Stimulated activated CD4-positive, alpha-beta T cell treated with anti-CD3 and anti-CD28 coated beads, TNF-alpha, amount 100 ng/mL, for 1 hour (primary cell): ENCODE measurements around the gene RPS19.
A peak's percentile ranks its signal among the peaks of the same experiment; 100 is the strongest.
"Not testable (repeated sequence)": the region's sequence is repeated elsewhere in the genome, so short reads cannot be mapped to it uniquely, and the experiment has no call there.

Source experiments
- DNase-seq, 3 donors: peaks; one replicate each; pipeline ENCODE4 v3.0.0-alpha.2; 2020; ENCODE audit warnings: low read depth in 3 of 3, low spot score in 1 of 3

RPS19 gene

DNA sequence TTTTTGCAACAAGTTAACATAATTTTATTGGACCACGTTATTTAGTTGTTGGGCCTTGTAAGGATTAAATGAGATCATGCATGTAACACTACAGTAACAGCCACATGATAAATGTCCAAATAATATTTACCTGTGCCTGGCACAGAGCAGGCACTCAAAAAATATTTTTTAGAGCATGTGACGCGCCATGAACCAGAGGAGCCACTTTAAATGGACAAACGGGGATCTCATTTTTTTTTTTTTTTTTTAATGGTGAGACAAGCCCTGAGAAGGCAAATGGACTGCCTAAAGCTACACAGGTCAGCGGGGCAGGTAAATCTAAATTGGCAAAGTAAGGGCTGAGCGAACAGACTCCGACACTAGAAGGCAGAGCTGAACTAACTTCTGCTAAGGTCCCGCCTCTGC, 840 bp upstream of the RPS19 start:
- no peak for DNase-seq

DNA sequence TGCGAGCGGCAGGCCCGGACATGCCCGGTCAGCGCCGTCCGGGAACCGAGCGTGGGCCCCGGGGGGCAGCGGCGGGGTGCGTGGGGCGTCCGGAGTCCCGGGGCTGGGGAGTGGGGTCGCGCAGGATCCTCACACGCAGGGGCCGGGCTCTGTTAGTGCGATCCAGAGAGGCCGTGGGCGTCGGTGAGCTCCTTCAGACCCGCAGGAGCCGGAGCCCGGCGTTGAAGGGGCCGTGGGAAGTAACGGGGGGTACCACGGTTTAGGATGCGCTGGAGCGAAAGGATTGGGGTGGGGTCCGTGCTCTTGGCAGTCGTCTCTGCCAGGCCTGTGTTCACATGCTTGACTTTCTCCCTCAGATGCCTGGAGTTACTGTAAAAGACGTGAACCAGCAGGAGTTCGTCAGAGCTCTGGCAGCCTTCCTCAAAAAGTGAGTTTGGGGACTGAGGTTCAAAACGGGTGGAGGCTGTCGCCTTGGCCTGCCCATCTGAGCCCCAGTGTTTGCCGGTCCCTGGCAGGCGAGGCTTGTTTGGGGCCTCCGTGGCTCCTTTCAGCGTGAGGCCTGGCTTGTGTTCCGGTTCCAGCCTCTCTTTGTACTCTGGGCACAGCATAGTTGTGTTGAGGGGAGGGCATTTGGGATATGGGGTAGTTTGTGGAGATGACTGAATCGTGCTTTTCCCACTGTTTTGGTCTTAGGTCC, 512 bp downstream of the RPS19 start:
- no peak for DNase-seq

DNA sequence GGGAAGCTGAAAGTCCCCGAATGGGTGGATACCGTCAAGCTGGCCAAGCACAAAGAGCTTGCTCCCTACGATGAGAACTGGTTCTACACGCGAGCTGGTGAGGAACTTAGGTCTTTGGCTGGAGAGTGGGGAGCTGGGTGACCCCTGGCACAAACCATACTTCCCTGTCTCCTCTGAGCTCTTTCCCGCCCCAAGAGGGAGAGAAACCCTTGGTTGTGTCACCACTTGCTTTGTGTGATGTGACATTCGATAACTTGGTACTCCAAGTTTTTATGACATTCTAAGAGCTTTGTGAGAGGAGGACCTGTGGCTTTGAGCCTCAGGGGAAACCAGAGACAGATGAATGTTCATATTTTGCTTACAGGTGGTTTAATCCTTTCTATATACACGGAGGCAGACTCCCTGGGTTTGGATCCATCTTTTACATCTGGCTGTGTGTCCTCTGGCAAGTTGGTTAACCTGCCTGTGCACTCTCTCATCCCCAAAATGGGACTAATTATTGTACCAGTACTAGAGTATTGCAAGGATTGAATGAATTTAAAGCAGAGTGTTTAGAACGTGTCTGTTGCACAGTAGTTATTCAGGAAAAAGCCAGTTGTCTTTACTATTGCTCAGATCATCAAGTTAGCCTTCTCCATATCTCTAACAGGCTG, 1.2 kb downstream of the RPS19 start:
- DNase-seq: no peak

DNA sequence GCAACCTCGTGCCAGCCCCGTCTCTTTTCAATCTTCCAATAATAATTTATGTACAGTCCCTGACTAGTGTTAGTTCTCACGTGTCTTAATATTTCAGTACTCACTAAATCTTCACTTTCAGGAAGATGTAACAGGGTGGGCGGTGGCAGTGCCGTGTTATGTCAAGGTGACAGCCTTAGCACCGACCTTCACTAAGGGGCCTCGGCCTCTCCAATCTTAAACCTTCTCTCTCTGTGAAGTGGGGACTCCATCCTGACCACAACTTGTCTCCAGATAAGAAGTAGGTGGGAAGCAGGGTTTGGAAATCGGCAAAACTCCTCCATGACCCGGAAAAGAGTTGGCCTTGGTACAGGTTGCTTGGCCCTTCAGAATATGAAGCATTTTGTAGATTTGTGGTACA, 1.8 kb downstream of the RPS19 start:
- no peak for DNase-seq

DNA sequence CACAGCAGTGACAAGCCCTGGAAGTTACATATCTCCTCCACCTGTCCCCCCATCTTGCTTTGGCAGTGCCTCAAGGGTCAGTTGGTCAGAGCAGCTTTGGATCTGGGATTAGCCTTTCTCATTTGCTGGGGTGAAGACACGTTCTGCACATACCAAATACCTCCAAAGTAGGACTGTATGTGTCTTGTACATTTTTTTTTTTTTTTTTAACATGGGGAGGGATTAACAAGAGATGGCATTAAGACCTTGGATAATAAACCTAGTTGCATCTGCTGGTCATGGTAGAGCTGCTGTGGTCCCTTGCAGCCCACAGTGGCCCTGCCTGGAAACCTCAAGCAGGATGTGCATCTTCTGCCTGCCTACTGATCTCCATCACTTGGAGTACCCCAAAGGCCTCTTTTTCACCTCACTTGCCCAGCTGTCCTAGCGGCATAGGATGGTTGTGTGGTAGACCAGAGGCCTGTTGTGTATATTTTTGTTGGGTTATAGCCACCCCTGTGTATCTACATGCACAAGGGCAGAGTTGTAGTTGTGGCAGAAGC, 2.5 kb downstream of the RPS19 start:
- no peak for DNase-seq

DNA sequence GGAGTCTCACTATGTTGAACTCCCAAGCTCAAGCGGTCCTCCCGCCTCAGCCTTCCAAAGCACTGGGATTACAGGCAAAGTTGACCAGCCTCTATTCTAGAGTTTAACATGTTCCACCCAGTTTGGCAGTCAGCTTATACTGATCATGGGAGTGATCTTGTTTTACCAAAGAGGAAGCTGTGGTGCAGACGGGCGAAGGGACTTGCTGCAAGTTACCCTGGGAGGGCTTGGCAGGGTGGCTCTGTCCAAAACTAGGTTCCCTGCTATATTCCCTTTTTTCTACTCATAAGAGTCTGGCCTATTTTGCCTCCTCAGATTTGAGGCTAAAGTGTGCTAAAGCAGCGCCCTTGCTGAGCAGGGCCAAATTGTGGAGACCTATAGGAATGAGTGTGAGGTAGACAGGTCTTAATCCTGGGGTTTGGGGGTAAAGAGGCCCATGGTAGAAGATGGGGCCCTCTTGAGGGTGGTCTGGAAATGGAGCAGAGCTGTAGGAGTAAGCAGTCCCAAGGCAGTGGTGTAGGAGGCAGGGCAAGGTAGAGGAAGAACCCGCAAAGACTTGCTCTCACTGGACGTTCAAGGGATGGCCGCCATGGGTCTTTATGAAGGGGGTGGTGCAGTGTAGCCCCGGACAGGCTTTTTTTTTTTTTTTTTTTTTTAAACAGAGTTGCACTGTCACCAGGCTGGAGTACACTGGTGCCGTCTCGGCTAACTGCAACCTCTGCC, 3.3 kb downstream of the RPS19 start:
- DNase-seq: no peak

DNA sequence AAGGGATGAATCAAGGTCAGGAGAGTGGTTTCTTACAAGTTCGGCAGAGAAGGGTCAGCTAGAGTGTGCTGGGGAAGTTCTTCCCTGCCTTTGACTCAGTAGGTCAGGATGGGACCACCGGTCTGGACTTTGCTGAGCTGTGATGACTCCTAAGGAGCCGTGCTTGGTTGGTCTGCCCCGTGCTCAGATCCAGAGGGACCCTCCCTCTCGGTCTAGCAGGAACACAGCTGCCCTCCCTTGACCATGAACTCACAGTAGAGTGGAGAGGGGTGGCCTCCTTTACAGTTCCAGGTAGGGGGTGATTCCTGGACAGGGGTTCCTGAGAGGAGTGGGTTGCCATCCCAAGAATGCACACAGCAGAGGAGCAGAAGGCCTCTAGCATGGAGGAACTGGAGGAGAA, 4.3 kb downstream of the RPS19 start:
- no peak for DNase-seq

DNA sequence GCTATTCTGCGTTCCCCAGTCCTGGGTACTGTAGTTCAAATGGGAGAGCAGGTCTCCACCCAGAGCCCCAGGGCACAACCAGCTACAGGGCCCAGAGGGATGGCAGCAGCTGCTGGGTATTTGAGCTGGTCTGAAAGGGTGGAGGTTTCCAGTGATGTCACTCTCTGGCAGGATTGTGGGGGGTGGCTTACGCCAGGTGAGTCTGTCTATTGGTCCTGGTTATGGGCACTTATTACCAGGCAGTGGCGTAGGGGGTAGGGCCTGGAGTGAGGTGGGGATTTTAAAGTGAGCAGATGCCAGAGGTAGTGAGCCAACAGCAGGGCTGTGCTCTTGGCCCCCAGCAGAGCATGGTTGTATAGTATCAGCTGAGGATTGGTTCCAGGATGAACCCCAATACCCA, 6.2 kb downstream of the RPS19 start:
- DNase-seq: no peak

DNA sequence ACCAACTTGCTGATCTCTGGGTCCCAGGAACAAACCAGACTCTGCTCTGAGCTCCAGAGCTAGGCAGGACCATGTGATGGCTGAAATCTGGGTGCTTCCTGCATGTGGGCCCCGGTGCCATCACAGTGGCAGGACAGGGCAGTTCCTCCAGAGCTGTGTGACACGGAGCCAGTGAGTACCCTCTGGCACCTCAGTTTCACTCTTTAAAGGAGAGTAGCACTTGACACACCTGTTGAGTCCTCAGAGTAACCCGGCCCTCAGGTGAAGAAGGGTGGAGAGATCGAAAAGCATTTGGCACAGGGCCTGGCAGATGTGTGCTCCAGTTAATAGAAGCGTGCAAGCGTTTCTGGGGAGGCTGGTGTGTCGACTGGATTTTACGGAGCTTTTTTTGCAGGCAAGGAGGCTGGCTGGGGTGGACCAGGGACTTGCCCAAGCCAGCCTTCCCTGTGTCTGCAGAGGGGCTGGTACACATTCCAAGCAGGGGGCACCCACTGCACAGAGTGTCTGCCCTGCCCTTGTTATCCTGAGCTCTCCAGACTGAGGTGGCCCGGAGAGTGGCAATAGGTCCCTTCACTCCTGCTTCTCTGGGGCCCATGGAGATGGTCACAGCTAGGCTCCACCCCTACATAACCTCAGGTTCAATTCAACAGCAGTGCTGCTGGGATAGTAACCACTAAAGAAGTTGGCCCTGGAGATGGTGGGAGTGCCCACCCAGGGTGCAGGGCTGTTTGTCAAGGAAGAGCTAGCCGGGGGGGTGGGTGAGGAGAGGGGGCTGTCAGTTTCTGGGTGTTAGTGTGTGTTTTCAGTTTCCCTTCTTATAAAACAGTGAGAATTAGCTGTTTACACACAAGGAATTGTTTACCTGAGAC, 8.3 kb downstream of the RPS19 start:
- no peak for DNase-seq

DNA sequence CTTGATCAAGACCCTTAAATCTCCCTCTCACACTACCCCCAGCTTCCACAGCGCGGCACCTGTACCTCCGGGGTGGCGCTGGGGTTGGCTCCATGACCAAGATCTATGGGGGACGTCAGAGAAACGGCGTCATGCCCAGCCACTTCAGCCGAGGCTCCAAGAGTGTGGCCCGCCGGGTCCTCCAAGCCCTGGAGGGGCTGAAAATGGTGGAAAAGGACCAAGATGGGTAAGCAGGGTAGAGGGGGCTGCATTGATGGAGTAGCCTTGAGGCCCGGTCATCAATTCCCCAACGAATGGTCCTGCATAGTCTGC, 8.9 kb downstream of the RPS19 start:
- DNase-seq: no peak

DNA sequence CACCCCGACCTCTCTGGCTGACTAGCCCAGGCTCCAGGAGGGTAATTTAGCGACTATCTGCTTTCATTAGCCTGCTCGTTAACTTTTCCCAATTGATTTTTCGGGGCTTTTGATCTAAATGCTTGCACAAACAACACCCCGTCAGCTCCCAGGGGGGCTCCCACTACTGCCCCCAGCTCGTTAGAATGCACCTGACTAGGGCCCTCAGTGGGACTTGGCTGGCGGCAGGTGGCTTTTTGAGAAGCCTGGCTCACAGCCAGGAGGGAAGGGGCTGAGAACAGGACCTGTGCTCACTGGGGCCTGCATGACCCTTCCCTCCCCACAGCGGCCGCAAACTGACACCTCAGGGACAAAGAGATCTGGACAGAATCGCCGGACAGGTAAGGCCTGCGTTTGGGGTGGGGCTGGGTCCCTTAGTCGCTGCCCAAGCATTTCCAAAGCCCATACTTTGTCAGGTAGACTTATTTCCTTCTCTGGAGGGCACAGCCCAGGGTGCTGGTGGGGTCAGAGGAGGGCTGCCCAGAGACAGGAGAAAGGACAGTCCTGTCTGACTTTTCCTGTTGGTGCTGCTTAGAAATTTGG, 9.4 kb downstream of the RPS19 start:
- no peak for DNase-seq

DNA sequence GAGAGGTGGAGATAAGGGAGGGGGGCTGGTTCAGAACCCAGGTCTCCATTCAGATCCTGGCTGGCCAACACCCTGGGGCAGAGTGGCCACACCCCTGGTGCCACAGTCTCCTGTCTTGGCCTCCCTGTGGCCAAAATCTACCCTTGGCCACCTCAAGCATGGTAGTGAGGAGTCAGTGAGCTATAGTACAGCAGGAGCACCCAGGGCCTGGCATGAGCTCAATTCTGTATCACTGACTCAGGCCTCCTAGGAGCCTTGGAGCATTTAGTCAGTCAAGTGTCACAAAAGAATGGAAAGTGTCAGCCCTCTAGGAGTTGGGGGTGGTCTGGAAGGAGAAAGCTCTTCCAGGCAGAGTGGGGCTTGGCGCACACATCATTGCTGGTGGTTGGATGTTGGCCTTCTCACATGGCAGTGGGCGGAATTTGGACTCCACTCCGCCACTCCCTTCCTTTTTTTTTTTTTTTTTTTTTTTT, 10.4 kb downstream of the RPS19 start:
- no peak for DNase-seq

DNA sequence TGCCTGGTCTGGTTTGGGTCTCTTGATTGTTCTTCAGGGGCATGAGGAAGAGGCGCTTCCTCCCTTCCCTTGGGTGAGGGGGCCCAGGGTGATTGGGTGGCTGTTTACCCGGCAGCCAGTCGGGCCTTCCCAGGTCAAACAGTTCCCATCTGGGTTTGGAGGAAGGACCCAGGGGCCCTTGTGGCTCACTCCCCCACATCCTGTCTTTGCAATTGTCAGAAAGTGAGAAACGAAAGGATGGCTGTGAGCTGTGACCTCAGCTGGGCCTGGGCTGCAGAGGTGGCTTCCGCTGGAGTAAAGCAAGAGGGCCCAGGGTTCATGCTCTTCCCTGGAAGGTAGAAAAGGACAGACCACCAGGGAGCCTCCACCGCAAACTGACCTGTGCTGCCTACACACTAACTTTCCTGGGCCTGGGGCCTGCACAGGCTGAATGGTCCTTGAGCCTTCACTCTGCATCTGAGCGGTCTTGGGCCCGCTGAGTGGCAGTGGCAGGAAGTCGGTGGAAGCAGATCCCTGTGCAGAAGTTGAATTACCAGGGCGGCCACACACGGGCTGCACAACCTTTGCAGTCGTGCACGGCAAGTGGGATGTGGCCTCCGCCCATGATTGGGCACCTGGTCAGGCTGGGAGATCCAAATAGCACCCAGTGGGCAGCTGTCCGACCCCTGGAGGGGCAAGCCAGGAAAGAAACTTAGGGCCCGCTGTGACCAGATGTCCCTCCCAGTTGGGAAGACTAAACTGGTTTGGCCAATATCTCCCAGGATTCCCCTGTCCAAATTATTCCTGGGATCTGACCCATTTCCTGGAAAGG, 11.7 kb downstream of the RPS19 start:
- DNase-seq: peak in 1 of 3 donors; percentile 34

DNA sequence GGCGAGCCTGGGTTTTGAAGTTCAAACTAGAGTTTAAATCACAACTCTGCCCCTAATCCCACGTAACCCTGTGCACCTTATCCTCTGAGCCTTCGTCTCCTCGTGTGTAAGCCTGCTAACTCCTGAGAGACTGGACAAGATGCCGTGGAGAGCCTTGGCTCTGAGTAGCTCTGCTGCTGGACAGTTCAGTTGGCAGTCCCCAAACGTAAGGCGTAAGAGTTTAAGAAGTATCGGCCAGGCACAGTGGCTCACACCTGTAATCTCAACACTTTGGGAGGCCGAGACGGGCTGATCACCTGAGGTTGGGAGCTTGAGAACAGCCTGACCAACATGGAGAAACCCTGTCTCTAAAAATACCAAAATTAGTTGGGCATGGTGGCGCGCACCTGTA, 12.3 kb downstream of the RPS19 start:
- no peak for DNase-seq

DNA sequence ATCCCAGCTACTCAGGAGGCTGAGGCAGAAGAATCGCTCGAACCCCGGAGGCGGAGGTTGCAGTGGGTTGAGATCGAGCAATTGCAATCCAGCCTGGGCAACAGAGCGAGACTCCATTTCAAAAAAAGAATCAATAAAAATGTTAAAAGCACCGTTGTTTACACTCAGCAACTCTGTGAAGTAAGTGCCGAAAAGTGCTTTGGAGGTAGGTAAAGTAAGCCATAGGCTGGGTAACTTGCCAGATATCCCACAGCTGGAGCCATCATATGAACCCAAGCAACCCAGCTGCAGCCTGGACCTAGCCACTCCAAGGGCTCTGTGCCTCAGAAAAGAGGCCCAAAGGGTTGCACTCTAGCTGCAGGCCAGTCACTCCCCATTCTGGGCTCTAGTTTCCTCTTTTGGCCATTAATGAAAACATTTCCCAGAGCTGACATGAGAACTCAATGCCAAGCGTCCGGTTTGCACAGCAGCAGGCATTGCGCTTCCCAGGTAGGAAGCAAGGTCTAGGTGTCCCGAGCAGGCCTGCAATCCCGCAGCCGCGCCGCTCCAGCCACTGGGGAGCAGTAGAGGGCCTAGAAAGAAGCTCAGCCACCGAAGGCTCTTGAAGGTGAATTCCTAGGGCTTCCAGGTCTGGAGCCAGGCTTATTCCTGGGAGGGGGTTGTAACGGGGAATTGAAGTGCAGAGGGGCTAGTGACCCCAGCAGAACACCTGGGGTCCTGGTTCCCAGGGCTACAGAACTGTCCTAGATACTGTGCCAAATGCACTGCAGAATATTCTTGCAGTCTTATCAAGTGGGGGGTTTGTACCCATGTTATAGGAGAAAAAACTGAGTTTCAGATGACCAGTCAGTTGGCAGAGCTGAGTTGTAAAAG, 13.0 kb downstream of the RPS19 start:
- DNase-seq: peak in 1 of 3 donors; percentile 57

DNA sequence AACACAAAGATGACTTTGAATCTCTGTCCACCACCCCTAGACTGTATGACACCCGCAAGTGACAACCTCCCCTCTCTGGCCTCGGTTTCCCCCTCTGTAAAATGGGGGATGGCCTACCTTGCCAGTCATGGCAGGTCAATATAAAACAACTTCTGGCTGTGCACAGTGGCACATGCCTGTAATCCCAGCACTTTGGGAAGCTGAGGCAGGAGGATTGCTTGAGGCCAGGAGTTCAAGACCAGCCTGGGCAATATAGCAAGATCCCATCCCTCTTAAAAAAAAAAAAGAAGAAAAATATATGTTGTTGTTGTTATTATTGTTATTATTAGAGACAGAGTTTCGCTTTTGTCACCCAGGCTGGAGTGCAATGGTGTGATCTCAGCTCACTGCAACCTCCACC, 15.9 kb downstream of the RPS19 start:
- DNase-seq: not testable (repeated sequence)

DNA sequence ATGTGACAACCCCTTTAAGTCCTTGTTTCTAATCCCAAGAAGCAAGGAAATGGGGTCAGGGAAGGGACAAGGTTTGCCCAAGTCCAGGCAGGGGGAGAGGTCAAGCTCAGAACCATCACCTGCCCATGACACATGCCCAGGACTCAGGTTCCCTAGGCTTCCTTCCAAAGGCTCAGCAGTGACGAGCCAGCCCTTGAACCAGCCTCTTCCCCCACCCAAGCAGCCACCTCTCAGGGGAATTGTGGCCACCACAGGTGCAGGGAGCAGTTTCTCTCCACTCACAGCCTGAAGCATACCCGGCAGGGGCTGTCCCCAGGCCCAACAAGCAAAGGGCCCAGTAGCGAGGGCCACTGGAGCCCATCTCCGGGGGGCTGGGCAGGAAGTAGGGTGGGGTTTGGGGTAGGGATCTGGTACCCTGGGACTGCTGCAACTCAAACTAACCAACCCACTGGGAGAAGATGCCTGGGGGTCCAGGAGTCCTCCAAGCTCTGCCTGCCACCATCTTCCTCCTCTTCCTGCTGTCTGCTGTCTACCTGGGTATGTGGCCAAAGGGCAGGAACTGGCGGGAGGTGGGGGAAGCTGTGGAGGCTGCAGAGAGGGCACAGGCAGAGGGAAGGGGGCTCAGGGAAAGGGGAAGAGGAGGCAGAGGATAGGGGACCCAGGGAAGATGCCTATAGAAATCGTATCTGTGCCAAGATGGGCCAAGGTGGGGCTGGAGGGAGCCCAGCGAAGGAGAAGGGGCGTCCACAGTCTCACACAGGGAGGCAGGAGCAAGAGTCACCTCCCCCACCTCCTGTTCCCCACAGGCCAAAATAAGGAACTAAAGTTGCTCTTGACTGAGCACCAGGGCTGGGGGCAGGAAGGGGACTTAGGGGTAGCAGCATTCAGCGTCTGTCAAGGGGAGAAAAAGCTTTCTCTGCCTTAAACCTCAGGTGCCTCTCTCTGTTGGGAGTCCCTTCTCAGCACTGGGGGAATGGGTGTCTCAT, 17.1 kb downstream of the RPS19 start, which contains the start of gene CD79A:
TSS of gene CD79A (plus strand) at position 433 of the 986 bp plus-strand sequence. CDS start at position 459, 26 bp downstream.
- no peak for DNase-seq
